CD4-positive, alpha-beta T cell treated with Interleukin-2 at 100 ng/mL for 4 hours (primary cell): ENCODE results near the gene CFAP251.
"Not testable (repeated sequence)": the region's sequence is repeated elsewhere in the genome, so short reads cannot be mapped to it uniquely, and the experiment has no call there.

ENCODE experiments used
- DNase-seq: peaks from one replicate; pipeline ENCODE4 v3.0.0-alpha.2; 2020; ENCODE audit warnings: low spot score

Gene CFAP251

DNA sequence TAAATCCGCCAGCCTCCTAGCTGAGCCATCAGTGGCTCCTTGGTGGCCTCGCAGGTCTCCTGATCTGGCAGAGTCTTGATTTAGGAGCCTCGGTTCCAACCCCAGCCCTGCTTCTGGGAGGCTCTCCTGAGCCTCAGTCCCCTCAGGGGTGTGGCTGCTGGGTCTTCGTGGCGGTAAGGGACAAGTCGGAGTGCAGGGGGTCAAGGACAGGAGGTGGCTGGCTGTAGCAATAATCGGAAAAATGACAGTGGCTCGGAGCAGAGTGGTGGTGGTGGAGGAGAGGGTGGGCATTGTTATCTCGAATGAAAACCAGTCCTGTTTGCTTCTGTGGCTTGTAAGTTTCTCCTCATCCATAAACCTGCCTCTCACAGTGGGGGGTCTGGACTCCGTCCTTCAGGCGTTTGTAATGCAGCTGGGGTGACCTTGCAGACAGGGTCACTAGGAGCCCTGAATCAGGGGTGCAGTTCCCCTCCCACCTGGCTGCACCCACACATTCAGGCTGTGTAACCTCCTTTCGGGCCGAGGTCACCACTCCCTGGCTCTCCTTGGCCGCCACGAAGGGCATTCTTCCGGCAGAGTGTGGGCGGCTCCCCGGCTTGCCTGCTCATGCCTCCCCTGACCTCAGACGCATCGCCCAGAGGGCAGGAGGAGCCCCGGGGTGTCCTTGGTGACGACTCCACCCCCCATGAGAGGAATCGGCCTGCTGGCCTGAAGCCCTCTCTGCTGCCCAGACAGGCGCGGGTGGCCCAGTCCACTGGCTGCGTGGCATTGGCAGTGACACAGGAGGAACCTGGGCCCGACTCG lies 111.4 kb downstream of the CFAP251 start:
- no peak for DNase-seq

- no peak for DNase-seq
These were observed 112.1 kb downstream of the CFAP251 start for GRCh38 chr12:122030424-122031035.

GRCh38 chr12:122031342-122032216 lies 113.2 kb downstream of the CFAP251 start:
- peak; percentile 34 for DNase-seq

DNA sequence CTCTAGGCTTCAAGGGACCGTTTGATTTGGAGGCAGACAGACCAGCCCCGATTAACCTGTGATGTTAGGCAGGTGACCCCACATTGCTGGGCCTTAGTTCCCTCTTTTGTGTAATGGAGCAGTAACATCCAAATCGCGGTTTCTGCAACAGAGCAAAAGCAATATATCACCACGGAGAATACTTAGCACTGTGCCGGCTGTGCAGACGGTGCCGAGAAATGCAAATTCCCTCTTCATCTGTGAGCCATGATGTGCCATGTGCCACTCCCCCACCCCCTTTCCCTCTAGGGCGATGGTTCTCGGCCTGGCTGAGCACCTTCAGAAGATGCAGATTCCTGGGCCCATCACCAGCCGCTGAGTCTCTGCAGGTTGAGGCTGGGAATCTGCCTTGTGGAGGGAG lies 114.2 kb downstream of the CFAP251 start:
- no peak for DNase-seq

- DNase-seq, result no peak
These were observed 116.9 kb downstream of the CFAP251 start for GRCh38 chr12:122035292-122035691.

DNA sequence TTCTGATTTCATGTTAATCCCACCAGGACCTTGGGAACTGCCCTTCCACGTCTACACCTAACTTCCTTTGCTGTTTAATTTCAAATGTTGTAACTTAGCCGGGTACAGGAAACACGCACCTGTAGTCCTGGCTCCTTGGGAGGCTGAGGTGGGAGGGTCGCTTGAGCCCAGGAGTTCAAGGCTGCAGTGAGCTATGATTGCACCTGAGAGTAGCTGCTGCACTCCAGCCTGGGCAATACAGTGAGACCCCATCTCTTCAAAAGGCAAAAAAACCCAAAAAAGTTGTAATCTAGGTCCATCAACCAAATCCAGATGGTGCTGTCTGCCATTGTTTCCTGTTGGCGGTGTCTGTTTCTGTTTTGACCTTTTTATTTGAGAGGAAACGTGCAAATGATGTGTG lies 117.8 kb downstream of the CFAP251 start:
- DNase-seq, result no peak

DNA sequence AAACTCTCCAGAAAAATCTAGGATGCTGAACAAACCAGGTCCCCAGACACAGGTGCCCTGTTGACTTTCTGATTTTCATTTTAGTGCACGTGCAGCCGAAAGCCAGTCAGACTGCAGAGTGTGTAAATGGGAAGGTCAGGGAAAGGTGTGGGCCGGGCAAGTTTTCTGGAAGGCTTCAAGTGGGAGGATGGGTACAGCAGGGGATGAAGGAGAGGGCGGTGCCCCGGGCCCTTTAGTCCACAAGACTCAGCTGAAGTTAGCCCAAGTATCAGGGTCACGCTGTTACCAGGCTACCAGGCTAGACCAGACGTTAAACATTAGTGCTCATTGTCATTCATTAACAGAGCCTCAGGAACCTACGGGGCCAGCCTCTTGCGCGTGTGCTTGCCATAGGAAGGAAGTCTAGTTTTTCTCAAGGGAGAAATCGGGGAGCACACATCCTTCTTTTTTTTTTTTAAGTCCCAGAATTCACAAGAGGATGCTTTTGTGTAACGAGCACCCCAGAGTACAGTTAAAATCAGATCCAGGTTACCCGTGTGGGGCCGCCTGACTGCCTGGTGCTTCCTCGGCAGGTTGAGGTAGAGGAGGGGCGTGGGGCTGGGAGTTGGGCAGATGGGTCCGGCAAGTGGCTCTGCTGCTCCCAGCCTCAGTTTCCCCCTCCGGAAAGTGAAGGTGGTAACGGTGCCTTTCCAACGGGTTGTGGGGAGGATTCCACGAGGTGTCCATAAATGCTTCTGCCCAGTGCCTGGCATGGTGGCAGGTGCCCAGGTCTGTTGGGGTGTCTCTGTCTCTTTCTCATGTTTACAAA lies 122.4 kb downstream of the CFAP251 start:
- no peak for DNase-seq

DNA sequence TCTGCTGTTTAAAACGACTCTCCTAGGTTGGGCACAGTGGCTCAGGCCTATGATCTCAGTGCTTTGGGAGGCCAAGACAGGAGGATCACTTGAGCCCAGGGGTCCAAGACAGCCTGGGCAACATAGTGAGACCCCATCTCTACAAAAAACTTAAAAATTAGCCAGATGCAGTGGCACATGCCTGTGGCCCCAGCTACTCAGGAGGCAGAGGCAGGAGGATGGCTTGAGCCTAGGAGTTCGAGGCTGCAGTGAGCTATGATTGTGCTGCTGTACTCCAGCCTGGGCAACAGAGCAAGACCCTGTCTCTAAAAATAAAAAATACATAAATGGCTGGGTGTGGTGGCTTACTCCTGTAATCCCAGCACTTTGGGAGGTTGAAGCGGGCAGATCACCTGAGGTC lies 123.1 kb downstream of the CFAP251 start:
- DNase-seq, result not testable (repeated sequence)

GRCh38 chr12:122042910-122043309 lies 124.5 kb downstream of the CFAP251 start:
- DNase-seq, result no peak

DNA sequence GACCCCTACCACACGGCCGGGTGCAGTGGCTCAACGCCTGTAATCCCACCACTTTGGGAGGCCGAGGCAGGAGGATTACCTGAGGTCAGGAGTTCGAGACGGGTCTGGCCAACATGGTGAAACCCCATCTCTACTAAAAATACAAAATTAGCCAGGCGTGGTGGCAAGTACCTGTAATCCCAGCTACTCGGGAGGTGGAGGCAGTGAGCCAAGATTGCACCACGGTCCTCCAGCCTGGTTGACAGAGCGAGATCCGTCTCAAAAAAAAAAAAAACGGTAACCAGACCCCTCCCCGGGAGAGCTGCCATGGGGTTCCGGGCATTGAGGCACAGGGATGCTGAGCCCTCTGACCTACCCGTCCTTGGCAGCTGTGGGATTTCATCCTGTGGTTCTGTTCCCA lies 125.1 kb downstream of the CFAP251 start:
- no peak for DNase-seq

GRCh38 chr12:122045262-122045661 lies 126.9 kb downstream of the CFAP251 start:
- DNase-seq, result no peak

GRCh38 chr12:122046145-122046544 lies 127.8 kb downstream of the CFAP251 start:
- no peak for DNase-seq

GRCh38 chr12:122048151-122048550 lies 129.8 kb downstream of the CFAP251 start:
- no peak for DNase-seq

DNA sequence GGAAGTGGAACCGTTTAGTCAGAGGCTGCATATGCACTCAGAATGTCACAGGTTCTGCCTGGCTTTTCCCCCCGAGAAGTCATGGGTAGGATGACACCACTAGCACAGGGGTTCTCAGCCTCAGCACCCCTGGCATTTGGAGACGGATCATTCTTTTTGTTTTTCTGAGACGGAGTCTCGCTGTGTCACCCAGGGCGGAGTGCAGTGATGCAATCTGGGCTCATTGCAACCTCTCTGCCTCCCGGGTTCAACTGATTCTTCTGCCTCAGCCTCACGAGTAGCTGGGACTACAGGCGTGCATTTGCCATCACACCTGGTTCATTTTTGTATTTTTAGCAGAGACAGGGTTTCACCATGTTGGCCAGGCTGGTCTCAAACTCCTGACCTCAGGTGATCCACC lies 131.4 kb downstream of the CFAP251 start:
- DNase-seq, result no peak

DNA sequence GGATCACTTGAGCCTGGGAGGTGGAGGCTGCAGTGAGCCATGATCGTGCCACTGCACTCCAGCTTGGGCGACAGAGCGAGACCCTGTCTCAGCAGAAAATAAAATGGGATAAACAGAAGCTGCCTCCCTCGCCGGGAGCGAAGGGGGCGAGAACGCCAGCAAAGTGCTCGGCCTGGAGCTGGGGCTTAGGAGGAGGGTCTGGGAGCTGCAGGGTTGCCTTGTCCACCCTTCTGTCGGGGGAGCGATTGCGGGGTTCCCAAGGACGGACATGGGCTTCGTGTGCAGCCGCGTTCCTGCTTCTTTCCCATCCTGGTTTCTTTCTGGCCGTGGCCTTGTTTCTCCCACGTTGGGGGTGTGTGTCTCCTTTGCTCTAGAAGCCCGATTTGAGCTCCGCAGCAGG lies 132.3 kb downstream of the CFAP251 start:
- DNase-seq, result no peak

DNA sequence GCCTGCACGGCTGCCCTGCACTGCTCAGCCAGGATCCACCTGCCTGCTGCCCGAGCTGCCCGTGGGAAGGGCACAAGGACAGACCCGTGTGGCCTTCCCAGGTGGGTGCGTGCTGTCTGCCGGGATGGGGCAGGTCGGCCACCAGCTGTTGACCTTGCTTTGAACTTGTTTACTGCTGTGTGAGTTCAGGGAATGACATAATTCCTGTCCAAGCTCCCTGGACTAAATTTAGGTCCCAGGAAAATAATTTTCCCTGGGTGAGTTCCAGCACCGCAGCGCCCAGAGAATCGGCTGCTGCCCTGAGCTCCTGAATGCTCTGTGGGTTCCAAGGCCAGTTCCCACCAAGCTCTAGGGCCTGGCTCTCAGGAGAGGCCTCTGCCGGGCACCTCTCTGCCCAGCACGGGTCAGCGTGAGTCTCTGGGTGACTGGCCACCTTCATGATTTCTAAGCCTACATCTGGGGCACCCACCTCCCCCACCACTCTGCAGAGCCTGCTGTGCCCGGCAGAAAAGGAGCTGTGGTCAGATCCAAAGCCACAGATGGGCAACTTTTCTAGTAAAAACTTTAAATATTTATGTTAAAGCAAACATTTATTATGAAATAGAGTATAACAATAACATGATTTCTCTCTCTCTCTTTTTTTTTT lies 133.0 kb downstream of the CFAP251 start:
- DNase-seq, result no peak

- DNase-seq, result no peak
These were observed 133.9 kb downstream of the CFAP251 start for GRCh38 chr12:122052285-122052684.
